Adipose tissue (tissue), 3 donors: ENCODE results near the gene PTPRU. TPM values are rescaled to one million over a fixed set of nuclear protein-coding genes. Genes with fewer than 3 reads are reported as not detected.
"Not testable (repeated sequence)": the region's sequence is repeated elsewhere in the genome, so short reads cannot be mapped to it uniquely, and the experiment has no call there.

Source experiments
- H3K27ac ChIP-seq: one replicate; pipeline ENCODE4 v1.5.1; 2013; ENCODE audit warnings: low read depth, low read length
- WGBS, 3 donors: extraction: QIAGEN DNeasy Blood & Tissue Kit; methylation state at CpG; one replicate each; pipeline ENCODE4 v1.1.7; 2013; 5-methylcytosine and 5-hydroxymethylcytosine counted together
- polyA plus RNA-seq, 3 donors: library from polyadenylated mRNA; stranded (reverse); fragments of 200-250 nt; gene quantifications; one replicate each; pipeline ENCODE4 v1.2.3, GENCODE V29; 2013
- donor health status: healthy with polysubstance abuse.
- donor health status: Bipolar disorder and iron deficiency.
- donor health status: healthy.

Gene PTPRU
- polyA plus RNA-seq, 3 donors, result 8.1 to 15.9 (median 9.0) TPM

DNA sequence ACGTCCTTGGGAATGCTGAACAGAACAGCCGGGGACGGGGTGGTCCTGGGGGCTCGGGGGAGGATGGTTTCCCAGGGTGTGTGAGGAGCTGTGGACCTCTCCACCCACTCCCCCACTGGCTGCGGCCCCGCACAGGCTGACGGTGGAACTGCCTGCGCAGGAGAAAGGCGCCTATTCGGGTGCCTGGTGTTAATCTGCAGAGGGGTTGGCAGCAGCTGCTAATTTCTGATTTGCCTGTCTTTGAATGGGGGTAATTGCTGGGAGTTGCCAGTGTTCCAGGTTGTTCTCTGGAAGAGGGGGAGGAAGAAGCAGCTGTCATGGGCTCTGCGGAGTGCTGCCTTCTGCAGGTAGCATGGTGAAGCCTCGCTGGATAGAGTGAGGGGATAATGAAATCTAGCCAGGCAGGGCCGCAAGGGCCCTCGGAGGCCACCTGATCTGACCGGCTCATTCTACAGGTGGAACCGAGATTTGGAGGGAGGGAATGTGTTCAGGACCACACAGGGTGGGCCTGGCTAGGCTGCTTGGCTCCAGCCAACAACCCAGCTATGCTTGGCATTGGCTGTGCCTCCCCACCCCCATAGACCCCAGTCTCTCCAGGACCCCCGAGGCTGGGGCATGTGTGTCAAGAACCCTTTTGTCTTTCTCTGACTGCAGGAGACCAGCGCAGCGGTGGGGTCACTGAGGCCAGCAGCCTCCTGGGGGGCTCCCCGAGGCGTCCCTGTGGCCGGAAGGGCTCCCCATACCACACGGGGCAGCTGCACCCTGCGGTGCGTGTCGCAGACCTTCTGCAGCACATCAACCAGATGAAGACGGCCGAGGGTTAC is 67.1 kb downstream of the PTPRU start:
- H3K27ac ChIP-seq, result no peak overlapping the region
- WGBS, 3 donors, result 88 to 93% (median 90%) methylated on average over 28 of the region's 28 CpGs

DNA sequence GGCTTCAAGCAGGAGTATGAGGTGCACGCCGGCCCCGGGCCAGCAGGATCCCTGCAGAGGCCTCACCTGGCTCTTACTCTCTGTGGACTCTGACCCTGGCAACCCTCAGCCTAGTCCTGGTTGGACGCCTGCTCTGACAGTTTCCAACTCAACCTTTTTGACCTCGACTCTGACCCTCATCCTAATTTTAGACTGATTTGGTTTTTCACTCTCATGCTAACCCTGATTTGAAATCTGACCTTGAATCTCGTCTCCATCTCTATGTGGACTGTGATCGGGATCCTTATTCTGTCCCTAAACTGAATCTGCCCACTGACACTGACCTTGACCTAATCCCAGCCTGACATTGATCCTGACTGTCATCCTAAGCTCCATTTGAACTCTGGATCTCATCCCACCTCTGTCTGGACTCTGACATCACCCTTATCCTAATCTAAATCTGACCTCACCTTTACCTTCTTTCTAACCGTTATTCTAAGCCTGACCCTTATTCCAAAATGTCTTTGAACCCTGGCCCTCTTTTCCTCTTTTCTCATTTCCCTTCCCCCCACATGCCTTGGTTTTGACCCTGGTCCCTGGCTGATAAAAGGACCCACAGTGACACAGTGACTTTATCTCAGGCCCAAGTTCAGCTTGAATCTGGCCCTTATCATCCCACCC is 67.8 kb downstream of the PTPRU start:
- WGBS, 3 donors, result 46 to 84% (median 76%) methylated on average over 8 of the region's 8 CpGs
- no peak overlapping the region for H3K27ac ChIP-seq

DNA sequence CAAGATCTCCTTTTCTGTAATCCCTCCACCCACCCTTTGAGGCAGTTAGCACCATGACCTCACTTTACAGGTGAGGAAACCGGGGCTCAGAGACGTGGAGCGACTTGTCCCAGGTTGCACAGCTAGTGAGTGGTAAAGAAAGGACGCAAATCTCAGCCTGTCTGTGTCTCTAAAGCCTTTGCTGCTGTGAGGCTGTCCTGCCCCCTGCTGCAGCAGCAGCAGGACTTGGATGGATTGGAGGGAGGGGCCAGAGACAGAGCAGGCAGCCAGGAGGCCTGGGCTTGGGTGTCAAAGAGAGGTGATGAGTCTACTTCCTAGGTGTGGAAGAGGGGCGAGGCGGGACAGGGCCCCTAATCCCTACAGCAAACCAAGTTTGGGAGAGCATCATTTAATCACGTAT is 69.6 kb downstream of the PTPRU start:
- 81 to 91% (median 87%) methylated on average over 7 of the region's 7 CpGs for WGBS, 3 donors
- H3K27ac ChIP-seq, result no peak overlapping the region

DNA sequence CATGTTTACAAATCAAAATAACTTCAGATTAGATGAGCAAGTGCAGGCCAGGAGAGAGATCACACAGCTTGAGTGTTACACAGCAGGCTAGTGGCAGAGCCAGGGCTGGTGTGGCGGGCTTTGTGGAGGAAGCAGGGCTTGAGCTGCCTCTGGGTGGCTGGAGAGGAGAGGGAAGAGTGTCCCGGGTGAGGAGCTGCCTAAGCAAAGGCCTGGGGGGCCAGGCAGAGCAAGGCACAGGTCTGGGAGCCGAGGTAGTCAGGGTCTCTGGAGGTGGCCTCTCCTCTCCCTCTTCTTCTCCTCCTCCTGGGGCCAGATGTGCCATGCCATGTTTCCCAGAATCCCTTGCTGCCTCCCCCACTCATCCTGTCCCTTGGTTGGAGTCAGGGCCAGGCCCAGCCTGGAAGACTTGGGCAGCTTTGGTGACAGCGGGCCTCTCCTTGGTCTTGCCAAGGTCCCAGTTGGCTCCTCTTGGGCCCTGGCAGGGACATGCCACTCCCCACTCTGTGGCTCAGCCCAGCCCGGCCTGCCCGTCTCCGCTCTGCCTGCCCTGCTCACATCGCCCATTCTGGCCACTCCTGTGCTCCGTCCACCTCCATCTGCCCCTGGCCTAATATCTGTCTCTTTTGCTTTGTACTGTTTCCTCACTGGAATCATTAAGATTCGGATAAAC is 70.3 kb downstream of the PTPRU start:
- WGBS, 3 donors, result 91 to 97% (median 92%) methylated on average over 10 of the region's 10 CpGs
- H3K27ac ChIP-seq, result no peak overlapping the region

DNA sequence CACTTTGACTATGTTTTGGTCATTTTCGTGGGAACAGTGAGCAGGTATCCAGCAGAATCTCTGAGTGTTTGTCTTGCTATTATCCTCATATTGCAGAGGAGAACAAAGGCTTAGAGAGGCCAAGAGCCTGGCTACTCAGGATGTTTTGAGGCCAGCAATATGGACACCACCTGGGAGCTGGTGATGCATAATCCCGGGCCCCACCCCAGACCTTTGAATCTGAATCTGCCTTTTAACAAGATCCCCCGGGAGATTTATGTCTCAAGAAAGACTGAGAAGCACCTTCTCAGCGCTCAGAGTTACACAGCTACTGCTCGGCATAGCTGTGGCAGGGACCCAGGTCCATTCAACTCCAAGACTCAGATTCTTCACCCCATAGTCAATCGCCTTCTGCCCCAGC is 72.8 kb downstream of the PTPRU start:
- 85 to 90% (median 88%) methylated on average over 6 of the region's 6 CpGs for WGBS, 3 donors
- H3K27ac ChIP-seq, result no peak overlapping the region

DNA sequence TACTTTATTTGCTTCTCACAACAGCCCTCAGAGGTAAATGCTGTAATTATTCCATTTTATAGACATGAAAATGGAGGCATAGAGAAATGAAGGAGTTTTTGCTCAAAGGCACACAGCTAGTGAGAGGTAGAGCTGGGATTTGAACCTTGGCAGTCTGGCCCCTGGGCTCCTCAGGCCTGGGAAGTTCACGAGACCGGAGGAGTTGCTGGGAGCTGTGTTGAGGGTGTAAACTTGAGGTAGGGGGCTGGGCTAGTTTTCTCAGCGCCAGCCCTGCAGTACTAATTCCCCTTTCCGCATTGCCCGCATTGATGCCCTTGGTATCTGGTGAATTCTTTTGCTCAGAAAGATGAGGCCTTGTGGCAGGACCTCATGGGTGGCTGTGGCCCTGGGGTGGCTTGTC is 73.3 kb downstream of the PTPRU start:
- WGBS, 3 donors, result 93 to 98% (median 96%) methylated on average over 5 of the region's 5 CpGs
- no peak overlapping the region for H3K27ac ChIP-seq

DNA sequence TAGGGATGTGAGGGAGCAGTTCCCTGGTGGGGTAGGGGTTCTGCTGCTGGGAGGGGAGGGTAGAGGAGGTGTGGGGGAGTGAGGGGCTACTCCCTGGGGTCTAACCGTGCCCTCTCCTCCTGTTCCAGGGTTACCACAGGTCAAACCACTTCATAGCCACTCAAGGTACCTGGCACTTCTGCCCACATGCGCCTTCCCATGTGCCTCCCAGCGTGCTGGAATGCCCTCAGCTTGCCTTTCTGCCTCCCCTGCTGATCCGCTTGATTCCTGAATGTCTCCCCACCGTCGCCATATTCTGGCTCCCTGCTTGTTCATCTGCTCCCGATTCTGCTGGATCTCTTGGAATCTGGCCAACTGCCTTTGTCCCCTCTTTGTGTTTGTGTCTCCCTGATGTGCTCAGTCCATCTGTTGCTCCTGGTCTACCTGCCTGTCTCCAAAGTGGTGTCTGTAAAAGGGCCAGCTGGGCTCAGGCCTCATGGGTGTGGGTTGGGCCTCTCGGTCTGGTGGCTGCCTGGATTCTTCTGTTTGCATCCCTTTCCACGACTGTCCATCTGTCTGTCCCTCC is 74.4 kb downstream of the PTPRU start:
- WGBS, 3 donors, result 87 to 96% (median 90%) methylated on average over 9 of the region's 9 CpGs
- no peak overlapping the region for H3K27ac ChIP-seq

DNA sequence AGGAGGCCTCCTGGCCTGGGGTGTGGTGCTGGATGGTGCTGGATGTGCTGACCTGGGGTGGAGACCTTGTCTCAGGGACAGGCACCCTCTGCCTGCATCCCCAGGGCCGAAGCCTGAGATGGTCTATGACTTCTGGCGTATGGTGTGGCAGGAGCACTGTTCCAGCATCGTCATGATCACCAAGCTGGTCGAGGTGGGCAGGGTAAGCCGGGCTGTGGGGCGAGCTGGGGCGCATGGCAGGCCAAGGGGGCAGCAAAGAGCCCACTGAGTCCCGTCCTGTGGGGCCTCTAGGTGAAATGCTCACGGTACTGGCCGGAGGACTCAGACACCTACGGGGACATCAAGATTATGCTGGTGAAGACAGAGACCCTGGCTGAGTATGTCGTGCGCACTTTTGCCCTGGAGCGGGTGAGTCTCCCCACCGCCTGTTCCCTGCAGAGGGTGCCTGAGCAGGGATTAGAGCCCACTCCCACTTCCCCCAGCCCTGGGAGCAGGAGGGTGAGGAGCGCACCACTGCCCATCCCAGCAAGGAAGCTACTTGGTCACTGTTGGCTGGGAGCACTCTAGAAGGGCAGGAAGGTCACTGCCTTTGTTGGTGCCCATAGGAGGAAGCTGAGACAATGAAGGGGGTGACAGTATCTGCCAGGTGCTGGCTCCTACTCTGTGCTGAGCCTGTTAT is 75.2 kb downstream of the PTPRU start:
- no peak overlapping the region for H3K27ac ChIP-seq
- WGBS, 3 donors, result 91 to 96% (median 93%) methylated on average over 16 of the region's 16 CpGs

DNA sequence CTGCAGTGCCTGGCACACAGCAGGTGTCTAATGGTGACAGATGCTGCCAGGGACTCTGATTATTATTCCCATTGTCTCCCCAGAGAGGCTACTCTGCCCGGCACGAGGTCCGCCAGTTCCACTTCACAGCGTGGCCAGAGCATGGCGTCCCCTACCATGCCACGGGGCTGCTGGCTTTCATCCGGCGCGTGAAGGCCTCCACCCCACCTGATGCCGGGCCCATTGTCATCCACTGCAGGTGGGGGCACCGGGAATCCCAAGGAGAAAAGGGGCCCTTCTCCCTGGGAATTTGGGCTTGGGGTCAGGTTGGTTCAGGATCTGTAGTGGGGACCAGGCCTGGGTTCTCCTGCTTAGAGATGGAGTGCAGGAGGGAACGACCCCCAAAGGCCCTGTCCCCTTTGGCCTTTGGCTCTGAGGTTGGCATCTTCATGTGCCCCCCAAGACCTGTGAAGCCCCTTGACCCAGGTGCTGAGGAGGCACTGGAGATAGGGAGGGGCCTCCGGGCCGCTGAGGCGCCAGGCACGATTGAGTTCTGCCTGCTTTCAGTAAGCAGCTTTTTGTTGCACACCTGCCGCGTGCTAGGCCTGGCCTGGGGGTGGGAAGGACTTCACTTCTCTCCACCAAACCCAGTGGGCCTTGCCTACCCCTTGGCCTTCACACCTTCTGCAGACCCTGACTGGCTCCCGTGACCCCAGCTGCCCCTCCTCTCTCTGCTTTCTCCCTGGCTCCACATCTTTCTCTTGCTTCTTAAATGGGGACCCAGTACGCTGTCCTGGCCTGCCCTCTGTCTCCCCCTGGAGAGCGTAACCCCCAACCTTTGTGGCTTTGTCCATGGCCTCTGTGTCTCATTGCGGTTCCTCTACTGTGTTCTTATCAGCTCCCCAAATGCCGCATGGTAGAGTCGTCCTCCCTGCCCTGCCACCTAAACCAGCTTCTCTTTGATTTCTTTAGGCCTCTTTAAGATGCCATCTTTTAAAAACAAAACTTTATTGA is 76.4 kb downstream of the PTPRU start:
- H3K27ac ChIP-seq, result no peak overlapping the region
- WGBS, 3 donors, result 90 to 94% (median 91%) methylated on average over 24 of the region's 24 CpGs

DNA sequence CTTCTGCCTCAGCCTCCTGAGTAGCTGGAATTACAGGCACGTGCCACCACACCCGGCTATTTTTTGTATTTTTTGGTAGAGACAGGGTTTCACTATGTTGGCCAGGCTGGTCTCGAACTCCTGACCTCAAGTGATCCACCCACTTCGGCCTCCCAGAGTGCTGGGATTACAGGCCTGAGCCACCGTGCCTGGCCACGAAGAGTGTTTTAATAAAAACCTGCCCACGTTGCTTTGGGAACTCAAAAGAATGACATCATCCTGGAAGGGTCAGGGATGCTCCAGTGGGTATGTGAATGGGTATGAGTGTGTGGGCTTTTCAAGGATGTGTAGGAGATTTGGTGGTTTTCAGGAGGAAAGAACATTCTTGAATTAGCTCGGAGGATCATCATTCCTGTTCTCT is 78.4 kb downstream of the PTPRU start:
- not testable (repeated sequence) for H3K27ac ChIP-seq
- WGBS, 3 donors, result 80 to 90% (median 85%) methylated on average over 8 of the region's 8 CpGs

DNA sequence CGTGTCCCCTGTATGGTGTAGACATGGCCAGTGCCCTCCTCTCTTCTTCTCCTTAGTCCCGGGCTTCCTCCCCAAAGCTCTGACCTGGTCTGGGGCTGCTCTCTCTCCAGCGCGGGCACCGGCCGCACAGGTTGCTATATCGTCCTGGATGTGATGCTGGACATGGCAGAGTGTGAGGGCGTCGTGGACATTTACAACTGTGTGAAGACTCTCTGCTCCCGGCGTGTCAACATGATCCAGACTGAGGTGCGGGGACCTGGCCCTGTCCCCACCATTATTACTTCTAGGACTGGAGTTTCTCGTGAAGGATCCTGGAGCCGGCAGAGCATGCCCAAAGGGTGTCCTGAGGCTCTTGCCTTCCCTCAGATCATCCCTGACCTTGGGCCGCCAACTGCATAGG is 78.9 kb downstream of the PTPRU start:
- no peak overlapping the region for H3K27ac ChIP-seq
- 94 to 96% (median 95%) methylated on average over 15 of the region's 15 CpGs for WGBS, 3 donors

DNA sequence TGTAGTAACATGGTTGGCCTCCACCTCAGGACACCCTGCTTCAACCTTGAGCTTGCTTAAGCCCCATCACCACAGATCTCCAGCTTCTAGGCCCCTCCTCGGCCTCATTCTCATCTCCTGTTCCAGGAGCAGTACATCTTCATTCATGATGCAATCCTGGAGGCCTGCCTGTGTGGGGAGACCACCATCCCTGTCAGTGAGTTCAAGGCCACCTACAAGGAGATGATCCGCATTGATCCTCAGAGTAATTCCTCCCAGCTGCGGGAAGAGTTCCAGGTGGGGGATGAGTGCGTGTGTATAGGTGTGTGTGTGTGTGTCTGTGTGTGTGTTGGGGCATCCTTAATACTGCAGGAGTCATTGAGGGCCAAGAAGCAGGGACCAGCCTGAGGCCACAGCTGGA is 79.6 kb downstream of the PTPRU start:
- WGBS, 3 donors, result 87 to 98% (median 96%) methylated on average over 4 of the region's 4 CpGs
- no peak overlapping the region for H3K27ac ChIP-seq

DNA sequence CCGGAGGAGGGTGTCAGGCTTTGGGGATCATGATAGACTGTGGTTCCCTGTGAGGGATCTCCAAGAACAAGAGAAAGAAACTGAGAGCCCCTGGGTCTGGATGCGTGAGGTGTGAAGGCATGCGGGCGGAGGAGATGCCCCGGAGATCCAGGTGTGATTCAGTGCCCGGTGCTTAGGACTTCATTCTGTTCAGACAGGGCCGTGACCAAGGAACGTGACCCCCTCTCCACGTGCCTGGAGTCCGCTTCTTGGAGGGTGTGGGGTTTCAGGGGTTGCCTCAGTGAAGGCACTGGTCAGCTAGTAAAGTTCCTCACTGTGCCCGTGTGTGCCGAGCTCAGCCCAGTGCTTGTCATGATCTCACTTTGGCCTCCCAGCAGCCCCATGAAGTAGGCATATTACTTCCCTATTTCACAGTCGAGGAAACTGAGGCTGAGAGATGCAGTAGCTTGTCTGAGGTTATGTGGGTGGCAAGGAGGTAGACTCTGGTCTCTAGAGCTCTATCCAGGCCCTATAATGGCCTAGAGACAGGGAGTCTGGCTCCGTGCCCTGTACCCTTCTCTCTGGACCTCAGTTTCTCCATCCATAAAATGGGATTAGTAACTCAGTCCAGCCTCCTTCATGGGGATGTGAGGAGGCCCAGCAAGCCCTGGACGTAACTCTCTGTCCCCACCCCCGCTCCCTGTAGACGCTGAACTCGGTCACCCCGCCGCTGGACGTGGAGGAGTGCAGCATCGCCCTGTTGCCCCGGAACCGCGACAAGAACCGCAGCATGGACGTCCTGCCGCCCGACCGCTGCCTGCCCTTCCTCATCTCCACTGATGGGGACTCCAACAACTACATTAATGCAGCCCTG is 81.0 kb downstream of the PTPRU start:
- WGBS, 3 donors, result 89 to 93% (median 93%) methylated on average over 30 of the region's 30 CpGs
- no peak overlapping the region for H3K27ac ChIP-seq

DNA sequence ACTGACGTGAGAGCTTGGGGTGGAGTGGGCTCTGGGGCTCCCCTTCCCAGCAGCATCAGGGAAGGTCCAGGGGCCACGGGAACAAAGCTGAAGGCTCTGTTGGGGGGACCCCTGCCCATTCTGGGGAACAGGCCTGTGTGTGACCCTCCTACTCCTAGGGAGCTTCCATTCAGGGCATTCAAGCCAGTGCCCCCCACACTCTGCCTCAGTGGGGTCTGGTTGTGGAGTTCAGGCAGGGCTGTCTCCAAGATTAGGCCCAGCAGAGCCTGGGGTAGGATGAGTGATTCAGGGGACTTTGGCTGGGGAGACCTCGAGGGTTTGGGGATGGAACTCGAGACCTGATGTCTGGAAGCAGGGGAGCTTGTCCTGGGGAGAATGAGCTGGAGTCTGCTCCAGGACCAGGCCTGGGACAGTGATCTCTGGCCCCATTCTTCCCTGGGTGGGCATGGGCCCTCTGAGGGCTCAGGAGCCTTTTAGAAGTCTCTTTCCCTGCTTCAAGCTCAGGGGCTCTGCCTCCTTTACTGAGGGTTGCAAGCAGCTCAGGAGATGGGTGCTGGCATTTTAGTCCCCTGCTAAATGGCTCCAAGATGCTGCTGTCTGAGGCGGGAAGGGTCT is 81.7 kb downstream of the PTPRU start:
- 81 to 96% (median 84%) methylated on average over 5 of the region's 5 CpGs for WGBS, 3 donors
- H3K27ac ChIP-seq, result no peak overlapping the region

DNA sequence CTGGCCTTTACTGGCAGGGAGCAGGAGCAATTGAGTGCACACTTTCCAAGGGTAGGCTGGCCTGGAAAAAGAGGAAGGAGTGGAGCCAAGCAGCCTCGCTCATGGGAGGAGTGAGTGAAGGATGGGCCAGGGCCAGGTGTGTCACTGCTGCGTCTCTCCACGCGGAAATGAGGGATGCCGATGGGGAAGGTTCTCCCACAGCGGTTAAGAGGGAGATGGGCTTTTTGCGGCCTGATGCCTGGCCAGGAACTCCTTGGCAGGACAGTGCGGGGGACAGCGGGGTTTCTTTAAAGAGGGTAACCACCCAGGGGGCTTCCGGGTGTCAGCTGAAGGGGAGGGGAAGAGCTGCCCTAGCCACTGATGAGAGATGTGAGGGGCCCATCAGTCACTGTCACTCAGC is 82.4 kb downstream of the PTPRU start:
- 83 to 93% (median 93%) methylated on average over 10 of the region's 10 CpGs for WGBS, 3 donors

More for the DNA sequence above, 82.4 kb downstream of the PTPRU start:
- no peak overlapping the region for H3K27ac ChIP-seq
